ENCODE measurements around the gene ITPRIP.
A peak's percentile ranks its signal among the peaks of the same experiment; 100 is the strongest.

ITPRIP gene

GRCh38 chr10:104307576-104308438, 30.5 kb downstream of the ITPRIP start:
- no peak for DNase-seq (ENCODE audit: low read depth)

GRCh38 chr10:104306897-104307296, 31.4 kb downstream of the ITPRIP start:
- no peak for DNase-seq (ENCODE audit: low read depth)

GRCh38 chr10:104304927-104305326, 33.3 kb downstream of the ITPRIP start:
- DNase-seq (ENCODE audit: low read depth): no peak

- DNase-seq (ENCODE audit: low read depth): no peak
Observed at GRCh38 chr10:104304356-104304745, 33.9 kb downstream of the ITPRIP start.

GRCh38 chr10:104303594-104304355, 34.5 kb downstream of the ITPRIP start:
- DNase-seq (ENCODE audit: low read depth): no peak

- DNase-seq (ENCODE audit: low read depth): no peak
Observed at GRCh38 chr10:104301907-104302690, 36.2 kb downstream of the ITPRIP start.

- no peak for DNase-seq (ENCODE audit: low read depth)
Observed at GRCh38 chr10:104300736-104301292, 37.5 kb downstream of the ITPRIP start.

GRCh38 chr10:104300002-104300735, 38.1 kb downstream of the ITPRIP start:
- no peak for DNase-seq (ENCODE audit: low read depth)

GRCh38 chr10:104299031-104299904, 39.0 kb downstream of the ITPRIP start:
- no peak for DNase-seq (ENCODE audit: low read depth)

GRCh38 chr10:104297697-104298660, 40.3 kb downstream of the ITPRIP start:
- DNase-seq (ENCODE audit: low read depth): no peak

- DNase-seq (ENCODE audit: low read depth): no peak
Observed at GRCh38 chr10:104296687-104297436, 41.4 kb downstream of the ITPRIP start.

- no peak for DNase-seq (ENCODE audit: low read depth)
Observed at GRCh38 chr10:104293781-104294321, 44.4 kb downstream of the ITPRIP start.

- no peak for DNase-seq (ENCODE audit: low read depth)
Observed at GRCh38 chr10:104293011-104293410, 45.3 kb downstream of the ITPRIP start.

GRCh38 chr10:104291439-104291951, 46.8 kb downstream of the ITPRIP start:
- DNase-seq (ENCODE audit: low read depth): peak; percentile 80

- DNase-seq (ENCODE audit: low read depth): no peak
Observed at GRCh38 chr10:104288355-104288754, 49.9 kb downstream of the ITPRIP start.

- no peak for DNase-seq (ENCODE audit: low read depth)
Observed at GRCh38 chr10:104286939-104287338, 51.3 kb downstream of the ITPRIP start.

GRCh38 chr10:104284846-104285245, 53.4 kb downstream of the ITPRIP start:
- no peak for DNase-seq (ENCODE audit: low read depth)

GRCh38 chr10:104281694-104282093, 56.6 kb downstream of the ITPRIP start:
- DNase-seq (ENCODE audit: low read depth): no peak
